NCI-H82 (cell line): ENCODE data around the gene HDAC11.
"Not testable (repeated sequence)": the region's sequence is repeated elsewhere in the genome, so short reads cannot be mapped to it uniquely, and the experiment has no call there.

Experiments
- DNase-seq: peaks from one replicate; lab custom pipeline; 2025; lab: John Stamatoyannopoulos, UW

Gene HDAC11

DNA sequence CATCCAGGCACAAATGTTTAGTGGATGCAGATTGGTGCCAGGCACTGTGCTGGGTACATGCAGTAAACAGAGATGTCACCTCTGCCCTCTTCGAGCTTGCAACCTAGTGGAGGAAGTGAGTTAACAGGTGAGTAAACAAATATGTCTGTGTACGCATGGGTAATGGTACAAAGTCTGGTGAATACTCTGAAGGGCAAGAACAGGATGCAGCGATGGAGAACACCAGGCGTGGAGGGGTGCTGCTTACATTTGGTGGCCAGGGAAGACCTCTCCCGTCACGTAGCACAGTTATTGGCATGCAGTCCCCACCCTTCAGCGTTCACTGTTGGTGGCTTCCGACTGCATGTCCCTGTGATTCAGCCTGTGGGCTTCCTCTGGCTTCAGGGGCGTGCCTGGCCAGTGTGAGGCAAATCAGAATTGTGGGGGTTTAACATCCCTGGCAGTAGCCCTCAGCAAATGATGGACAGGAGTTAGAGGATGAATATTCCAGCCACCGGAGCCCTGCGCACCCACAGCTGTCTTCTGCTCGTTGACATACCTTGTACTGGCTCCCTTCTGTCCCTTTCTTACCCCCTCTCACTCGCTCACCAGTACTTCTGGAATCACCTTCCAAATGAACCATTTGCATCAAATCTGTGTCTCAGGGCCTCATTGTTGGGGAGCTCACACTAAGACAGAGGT is 9.1 kb upstream of the HDAC11 start:
- DNase-seq, result no peak

DNA sequence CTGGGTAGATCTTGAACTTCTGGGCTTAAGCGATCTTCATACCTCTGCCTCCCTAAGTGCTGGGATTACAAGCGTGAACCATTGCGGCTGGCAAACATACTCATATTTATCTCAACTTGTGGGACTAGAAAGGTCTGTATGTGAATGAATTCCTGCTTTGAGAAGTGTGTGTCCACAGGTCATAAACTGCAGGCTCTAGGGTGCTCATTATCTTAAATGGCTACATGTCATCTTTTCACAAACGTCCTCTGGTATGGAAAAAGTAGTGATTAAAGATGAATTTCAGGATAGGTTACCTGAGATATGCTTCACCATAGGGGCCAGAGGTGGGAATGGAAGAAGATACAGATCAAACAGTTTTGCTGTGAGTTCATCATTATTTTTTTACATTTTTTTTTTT is 7.8 kb upstream of the HDAC11 start:
- DNase-seq, result no peak

DNA sequence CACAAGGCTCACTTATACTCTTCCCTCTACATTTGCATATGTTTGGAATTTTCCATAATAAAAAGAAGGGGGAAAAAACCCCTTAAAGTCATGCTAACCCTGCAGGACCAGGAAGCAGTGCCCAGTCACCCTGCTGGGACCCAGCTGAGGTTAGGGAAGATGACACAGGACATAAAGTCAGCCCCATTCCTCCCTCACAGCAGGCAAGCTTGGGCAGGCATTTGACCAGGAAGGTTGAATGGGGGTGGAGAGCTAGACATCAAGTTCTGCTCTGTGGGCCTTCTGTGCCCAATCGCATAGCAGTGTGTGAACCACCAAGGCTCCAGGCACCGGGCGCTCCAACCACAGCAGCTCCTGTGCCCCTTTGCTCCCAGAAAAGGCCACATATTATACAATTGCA is 7.1 kb upstream of the HDAC11 start:
- DNase-seq, result no peak

DNA sequence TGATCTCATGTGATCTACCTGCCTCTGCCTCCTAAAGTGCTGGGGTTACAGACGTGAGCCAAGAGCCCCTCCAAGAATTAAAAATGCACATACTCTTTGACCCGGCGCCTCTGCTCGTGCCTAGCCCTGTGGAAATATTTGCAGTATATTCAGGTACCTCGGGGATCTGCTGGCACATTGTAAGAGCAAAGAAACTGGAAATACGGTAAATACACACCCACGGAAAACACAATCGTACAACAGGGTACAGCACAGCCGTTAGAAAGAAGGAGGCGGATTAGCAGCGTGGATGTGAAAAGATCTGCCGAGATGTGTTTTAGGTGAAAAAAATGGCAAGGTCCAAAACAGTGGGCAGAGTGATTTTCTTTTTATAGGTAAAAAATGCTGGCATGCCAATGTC is 6.1 kb upstream of the HDAC11 start:
- no peak for DNase-seq

DNA sequence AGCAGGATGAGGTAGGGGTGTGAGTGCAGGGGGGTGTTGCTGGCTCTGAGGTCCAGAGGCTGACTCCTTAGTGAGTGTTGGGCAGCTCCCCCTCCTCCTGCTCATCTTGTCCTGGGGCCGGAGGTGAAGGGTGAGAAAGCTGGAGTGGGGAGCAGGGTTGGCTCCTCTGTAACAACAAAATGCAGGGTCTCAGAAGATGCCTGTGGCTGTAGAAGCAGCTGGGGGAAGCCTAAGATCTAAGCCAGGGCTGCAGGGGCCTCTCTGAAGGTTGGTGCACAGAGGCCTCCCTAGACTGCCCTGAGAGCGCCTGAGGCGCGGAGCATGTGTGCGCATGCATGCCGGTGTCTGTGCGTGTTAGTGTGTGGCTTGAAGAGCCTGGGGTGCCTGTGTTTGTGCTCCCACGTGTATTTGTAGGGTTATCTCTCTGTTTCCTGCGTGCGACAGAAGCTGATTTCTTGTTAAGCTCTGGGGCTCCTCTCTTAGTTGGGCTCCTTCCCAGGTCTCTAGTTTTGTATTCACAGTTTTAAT is 5.3 kb upstream of the HDAC11 start:
- DNase-seq, result no peak

DNA sequence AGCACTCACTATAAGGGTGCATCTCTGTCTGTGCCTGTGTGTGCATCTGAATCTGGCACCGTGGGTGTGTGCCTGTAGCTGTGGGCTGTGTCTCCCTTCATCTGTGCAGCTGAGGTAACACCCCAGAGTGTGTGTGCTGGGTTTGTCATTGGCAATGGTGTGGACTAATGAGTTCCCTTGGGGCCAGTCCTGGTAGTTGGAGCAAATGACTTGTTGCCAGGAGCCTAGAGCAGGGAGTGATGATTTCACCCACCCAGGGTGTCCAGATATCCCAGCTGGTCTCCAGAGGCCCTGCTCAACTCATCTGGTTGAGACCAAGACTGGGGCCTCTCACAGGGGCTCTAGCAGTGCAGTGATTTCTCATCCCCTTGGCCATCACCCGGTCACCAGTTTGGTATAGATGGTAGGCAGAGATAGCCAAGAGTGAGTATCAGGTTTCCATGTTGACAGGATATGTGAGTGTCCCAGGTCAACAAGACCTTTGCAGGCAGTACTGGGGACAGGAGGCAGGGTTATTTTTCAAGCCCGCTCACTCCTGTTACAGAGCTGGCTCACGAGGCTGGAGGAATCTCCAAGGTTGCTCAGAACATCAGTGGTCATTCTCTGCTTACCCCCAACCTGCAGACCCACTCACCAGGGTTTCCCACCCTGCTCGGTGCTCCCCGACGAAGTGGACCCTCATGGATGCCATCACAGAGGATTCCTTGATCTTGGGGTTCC is 4.1 kb upstream of the HDAC11 start:
- DNase-seq, result no peak

DNA sequence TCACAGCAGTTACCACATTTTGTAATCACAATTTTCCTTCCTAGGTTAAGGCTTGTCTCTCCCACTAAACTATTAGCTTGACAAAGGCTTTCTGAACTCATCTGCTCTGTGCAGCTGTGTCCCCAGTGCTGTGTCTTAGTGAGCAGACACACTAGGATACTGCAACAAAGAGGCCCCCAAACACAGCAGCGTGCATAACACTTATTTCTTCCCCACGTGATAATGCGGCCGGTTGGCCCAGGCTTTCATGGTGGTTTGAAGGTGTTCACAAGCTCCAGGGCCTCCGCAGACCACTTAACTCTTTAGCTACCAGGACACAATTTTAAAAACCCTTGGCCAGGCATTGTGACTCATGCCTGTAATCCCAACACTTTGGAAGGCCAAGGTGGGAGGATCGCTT is 2.2 kb upstream of the HDAC11 start:
- no peak for DNase-seq

DNA sequence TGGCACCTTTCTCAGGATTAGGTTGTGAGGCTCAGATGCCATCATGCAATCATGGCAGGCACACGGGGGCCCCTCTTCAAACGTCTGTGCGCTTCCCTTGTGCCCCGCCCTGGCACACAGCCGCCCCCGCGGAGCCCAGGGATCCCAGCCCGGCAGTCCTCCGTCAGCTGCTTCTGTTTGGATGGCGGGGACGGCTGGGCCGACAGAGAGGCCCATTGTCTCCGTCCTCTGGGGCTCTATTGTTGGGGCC is 849 bp upstream of the HDAC11 start:
- no peak for DNase-seq

DNA sequence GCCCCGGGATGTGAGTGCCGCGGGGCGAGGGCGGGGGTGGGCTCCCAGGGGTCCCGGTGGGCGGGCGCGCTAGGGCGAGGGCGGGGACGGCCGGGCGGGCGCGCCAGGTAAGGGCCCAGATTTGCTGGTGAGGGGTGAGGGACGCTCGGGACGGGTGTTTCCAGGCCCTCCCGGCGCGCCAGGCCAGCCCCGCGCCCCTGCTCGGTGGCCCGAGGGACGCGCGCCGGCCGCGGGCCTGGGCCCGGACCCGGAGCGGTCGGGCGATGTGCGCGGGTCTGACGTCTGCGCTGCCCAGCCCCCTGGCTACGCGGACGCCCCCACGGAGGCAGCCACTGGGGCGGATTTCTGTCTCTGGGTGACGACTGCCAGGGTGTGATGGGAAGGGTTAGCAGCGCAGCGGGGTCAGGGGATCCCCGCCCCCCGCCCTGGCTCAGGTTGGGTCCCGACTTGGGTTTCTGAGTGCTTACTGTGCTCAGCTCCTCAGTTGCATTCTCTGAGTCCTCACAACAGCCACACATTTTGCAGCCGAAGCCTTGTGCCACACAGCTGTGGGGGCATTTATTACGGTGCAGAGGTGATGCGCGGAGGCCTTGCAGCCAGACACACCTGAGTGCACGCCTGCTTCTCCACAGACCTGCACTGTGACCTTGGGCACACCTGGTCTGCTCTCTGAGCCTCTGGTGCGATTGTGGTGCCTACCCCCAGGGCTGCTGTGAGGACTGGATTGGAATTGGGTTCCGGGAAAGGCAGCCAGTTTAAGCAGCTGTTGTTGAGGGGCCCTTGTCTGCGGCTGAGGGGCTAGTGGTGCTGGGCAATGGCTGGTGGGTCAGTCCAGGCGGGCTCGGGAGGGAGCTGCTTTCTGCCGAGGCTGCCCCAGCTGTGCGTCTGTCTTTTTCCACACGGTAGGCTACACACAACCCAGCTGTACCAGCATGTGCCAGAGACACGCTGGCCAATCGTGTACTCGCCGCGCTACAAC is 523 bp downstream of the HDAC11 start:
- no peak for DNase-seq

DNA sequence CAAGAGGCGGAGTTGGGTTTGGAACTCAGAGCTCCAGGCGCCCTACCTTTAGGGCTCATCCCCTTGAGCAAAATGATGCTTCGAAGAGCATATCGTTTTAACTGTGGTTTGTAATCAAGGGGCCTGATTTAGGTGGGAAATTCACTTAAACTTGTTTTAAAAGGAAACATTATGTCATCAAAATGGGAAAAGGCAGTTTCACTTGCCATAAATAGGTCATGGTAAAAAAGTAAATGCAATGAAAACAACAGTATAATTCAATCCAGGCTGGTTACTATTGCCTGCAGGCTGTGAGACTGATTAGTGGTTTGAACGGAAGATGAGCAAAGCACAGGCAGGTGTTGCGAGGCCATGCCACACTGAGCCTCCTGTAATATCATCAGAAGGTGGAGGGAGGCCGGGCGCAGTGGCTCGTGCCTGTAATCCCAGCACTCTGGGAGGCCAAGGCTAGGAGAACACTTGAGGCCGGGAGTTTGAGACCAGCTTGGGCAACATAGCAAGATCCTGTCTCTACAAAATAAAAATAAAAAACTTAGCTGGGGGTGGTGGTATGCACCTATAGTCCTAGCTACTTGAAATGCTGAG is 2.1 kb downstream of the HDAC11 start:
- DNase-seq, result no peak

DNA sequence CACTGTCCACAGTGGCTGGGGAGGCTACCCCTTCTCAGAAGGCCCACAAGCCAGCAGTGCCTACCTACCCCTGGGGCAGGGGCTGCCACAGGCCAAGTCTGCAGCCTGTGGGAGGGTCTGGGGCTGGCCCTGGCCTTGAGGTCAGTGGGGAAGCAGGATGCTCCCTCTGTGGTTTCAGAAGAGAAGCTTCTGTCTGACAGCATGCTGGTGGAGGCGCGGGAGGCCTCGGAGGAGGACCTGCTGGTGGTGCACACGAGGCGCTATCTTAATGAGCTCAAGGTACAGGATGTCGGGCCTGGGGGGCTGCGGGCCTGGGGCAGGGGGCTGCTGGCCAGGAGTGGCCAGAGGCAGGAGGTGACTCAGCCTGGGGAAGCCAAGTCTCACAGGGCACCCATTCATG is 3.2 kb downstream of the HDAC11 start:
- DNase-seq, result no peak

DNA sequence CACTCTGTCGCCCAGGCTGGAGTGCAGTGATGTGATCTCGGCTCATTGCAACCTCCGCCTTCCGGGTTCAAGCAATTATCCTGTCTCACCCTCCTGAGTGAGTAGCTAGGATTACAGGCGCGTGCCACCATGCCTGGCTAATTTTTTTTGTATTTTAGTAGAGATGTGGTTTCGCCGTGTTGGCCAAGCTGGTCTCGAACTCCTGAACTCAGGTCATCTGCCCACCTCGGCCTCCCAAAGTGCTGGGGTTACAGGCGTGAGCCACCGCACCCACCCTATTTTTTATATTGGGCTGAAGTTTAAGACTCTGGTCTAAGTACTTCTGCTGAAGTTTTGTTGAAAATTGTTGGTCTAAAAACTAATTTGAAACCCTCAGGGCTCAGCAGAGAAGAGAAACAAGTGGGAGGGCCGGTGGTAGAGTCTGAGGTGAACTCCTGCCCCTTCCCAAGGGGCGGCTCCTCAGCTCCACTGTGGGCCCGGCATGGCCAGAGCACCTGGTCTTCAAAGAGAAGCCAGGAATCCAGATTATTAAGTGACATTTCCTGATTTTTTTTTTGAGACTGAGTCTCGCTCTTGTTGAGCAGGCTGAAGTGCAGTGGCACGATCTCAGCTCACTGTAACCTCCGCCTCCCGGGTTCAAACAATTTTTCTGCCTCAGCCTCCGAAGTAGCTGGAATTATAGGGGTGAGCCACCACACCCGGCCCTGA is 4.0 kb downstream of the HDAC11 start:
- DNase-seq, result no peak

DNA sequence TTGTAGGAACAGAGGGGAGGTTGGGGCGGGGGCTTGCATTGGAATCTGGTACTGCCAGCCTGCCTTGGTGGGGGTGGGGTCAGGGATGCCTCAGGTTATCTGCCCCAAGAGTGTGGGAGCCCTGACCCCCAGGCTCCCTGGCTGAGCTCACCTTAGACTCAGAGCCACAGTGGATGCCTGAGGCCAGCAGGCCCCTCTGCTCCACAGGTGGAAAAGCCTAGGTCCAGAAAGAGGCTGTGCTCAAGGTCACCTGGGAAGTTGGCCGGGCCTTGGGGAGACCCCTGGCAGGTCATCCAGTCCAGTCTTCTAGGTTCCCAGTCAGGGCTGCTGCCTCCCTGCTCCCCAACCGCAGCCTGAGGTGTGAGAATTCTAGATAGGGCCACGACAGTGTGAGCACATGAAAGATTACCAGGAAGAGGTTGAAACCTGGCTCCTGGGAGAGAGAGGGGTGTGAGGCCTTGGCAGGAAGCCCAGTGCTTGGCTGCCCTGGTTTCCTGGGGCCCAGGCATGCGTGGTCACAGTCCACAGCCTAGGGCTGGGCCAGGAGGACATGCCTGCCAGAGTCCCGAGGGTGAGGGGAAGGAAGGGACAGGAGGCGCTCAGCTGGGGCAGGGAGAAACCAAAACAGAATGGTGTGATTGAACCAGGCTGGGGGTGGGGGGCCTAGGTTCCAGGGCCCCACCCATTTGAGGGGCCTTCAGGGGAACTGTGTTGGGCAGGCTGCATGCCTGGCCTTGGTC is 4.9 kb downstream of the HDAC11 start:
- no peak for DNase-seq

DNA sequence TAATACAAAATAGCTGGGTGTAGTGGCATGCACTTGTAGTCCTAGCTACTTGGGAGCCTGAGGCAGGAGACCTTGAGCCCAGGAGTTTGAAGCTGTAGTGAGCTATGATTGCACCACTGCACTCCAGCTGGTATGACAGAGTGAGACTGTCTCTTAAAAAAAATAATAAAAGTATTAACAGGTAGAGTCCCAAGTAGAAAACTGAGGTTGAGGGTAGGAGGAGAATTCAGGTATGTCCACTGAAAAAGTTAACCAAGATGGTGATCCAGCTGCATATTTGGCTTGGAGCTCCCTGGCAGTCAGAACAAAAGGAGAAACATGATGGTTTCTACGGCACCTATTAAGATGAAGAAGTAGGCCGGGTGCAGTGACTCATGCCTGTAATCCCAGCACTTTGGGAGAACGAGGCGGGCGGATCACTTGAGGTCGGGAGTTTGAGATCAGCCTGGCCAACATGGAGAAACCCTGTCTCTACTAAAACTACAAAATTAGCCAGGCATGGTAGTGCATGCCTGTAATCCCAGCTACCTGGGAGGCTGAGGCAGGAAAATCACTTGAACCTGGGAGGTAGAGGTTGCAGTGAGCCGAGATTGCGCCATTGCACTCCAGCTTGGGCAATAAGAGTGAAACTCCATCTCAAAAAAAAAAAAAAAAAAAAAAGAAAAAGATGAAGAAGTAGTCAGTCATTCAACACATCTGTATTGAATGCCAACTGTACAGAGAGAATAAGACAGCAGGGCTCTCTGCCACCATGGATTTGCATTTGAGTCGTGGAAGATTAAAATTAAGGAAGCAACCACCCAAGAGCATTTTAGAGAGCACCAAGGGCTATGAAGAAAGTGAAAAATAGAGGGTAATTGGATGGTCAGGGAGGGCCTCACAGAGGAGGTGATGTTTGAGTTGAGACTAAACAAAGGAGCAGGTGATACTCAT is 5.8 kb downstream of the HDAC11 start:
- DNase-seq, result not testable (repeated sequence)

DNA sequence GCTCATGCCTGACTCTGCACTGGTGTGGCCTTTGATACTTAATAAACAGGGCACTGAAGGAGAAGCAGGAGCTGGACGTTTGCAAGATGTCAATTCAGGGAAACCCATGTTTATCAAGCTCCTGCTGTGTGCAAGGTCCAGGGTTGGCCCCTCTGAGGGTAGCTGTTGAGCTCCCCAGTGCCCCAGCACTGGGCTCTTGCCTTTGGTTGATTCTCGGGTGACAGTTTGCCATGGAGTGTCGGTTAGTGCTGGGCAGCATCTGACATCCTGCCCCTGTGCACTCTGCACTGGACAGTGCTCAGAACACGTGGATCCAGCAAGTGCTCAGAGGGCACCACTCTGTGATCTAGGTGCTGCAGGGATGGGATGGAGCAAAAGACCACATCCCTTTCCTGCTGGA is 7.3 kb downstream of the HDAC11 start:
- DNase-seq, result no peak

DNA sequence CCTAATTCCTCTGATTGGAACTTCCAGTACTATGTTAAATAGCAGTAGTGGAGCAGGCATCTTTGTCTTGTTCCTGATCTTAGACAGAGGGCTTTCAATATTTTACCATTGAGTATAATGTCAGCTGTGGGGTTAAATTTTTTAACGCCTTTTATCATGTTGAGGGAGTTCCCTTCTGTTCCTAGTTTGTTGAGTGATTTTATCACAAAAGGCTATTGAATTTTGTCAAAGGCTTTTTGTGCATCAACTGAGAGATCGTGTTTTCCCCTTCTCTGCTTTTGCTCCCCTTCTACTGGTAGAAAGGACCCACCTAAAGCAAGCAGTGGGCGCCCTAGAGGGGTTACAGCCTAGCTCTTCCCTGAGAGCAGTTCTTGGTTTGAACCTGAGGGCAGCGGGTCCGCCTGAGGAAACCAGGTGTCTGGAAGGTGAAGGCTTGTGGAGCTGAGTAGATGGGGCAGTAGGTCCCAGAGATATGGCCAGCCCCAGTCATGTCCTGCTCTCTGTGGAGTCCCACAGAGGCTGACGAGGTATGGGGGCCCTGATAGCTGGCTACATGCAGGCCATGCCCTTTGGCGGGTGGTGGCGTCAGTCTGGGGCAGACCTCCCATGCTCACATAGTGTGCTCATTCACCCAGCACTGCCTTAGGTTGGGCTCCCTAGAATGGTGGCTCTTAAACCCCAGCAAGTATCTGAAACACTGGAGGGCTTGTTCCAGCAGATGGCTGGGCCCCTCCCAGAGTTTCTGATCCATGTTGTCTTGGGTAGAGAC is 11.3 kb downstream of the HDAC11 start:
- DNase-seq, result no peak

DNA sequence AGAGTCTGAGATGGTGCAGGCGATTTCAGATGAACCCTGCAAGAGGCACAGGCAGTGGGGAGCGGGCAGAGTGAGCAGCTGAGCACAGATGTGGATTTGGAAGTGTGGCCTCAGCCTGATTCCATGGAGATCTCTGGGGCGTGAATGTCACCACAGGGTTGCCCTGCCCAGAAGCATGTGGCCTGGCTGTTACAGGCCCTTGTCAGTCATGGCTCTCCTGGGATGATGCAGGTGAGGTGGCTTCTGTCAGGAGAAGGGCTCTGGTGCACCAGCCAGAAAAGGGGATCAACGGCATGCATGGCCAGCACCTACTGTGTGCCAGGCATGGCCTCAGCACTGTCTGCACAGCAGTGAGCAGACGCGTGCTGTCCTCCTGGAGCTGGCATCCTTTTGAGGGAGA is 11.9 kb downstream of the HDAC11 start:
- DNase-seq, result no peak

DNA sequence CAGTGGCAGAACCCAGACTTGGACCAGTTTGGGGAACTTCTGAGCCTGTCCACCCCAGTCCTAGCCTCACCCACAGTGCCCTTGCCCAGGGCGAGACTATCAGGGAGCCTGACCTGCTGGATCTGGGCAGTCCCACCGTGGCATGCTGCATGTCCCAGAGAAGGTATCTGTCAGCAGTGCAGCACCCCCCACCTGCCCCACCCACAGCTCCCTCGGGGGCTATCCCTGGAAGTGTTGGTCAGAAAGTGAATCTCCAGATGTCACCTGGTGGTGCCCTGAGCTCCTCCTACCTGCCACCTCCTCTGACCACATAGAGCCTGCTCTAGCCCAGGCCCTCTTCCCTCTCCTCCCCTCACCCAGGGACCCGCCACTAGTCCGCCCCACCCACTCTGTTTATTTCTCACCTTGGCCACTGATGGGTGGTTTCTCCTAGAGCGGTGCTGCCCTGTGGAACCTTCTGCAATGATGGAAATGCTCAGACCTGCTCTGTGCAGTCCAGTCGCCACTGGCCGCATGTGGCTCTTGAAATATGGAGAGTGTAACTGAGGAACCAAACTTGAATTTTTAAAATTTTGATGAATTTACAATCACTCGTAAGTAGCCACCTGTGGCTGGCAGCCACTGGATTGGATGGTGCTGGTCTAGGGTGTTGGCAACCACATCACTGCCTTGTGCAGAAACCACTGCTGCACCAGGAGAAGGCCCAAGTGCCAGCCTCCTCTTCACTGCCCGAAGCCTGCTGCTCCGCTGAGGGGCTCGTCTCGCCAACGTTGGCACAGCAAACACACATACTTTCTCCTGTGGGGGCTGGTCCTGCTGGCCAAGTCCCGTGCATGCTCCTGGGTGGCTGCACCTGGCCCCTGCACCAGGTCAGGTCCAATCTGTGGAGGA is 13.1 kb downstream of the HDAC11 start:
- DNase-seq, result no peak
